GM21381 (cell line): ENCODE results near the gene CCDC74B.
A peak's percentile ranks its signal among the peaks of the same experiment; 100 is the strongest.
"Not testable (repeated sequence)": the region's sequence is repeated elsewhere in the genome, so short reads cannot be mapped to it uniquely, and the experiment has no call there.

Experiments used
- ATAC-seq: cut with Tn5 transposase; IDR thresholded peaks from one replicate; pipeline ENCODE4 v1.9.1; 2021; ENCODE audit warnings: mild to moderate bottlenecking, moderate library complexity; ENCODE audit not compliant: unreplicated experiment

Gene CCDC74B

GRCh38 chr2:130169163-130169562 lies 24.3 kb upstream of the CCDC74B start:
- not testable (repeated sequence) for ATAC-seq

- not testable (repeated sequence) for ATAC-seq
Observed at GRCh38 chr2:130166611-130167010, 21.7 kb upstream of the CCDC74B start.

- no peak for ATAC-seq
Observed at GRCh38 chr2:130165293-130166016, 20.5 kb upstream of the CCDC74B start.

- no peak for ATAC-seq
Observed at GRCh38 chr2:130162968-130163367, 18.1 kb upstream of the CCDC74B start.

DNA sequence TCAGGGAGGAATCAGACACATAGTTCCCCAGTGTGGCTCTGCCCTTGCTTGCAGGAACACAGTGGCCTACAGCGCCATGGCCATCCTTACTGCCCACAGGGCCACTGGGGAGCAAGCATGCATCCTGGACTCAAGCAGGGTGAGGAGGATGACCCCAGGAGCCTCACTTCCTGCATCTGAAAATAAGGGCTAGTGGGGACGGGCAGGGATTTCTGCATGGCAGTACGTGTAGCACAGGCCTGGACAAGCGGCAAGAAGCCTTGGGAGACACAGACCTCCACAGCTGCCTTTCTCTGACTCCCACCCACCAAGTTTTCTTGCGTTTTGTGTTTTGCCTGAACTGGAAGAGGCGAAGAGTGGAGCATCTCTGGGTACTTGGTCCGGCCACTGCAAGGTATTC lies 17.6 kb upstream of the CCDC74B start:
- not testable (repeated sequence) for ATAC-seq

GRCh38 chr2:130160838-130161705 lies 16.2 kb upstream of the CCDC74B start:
- ATAC-seq, result not testable (repeated sequence)

- no peak for ATAC-seq
Observed at GRCh38 chr2:130160131-130160530, 15.2 kb upstream of the CCDC74B start.

GRCh38 chr2:130159376-130159775 lies 14.5 kb upstream of the CCDC74B start:
- ATAC-seq, result not testable (repeated sequence)

DNA sequence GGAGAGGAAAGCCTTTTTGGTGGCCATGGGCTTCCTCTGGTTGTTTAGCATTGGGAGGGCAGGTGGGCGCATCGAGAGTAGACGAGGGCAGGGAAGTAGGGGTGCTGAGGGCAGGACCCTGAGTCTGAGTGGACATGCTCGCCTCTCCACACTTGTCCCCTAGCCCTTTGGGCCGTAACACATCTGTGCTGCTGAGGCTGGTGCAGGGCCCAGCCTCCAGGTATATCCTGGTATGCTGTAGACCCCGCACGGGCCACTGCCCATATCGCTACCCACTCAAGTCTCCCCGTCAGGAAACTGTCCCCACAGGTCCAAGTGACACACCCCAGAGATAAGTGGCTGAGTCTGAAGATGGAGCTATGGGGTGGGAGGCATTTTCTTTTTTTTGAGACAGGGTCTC lies 13.7 kb upstream of the CCDC74B start:
- ATAC-seq, result no peak

- peak; percentile 82 for ATAC-seq
Observed at GRCh38 chr2:130157825-130158514, 13.1 kb upstream of the CCDC74B start.

GRCh38 chr2:130157354-130157753 lies 12.4 kb upstream of the CCDC74B start:
- peak; percentile 38 for ATAC-seq

DNA sequence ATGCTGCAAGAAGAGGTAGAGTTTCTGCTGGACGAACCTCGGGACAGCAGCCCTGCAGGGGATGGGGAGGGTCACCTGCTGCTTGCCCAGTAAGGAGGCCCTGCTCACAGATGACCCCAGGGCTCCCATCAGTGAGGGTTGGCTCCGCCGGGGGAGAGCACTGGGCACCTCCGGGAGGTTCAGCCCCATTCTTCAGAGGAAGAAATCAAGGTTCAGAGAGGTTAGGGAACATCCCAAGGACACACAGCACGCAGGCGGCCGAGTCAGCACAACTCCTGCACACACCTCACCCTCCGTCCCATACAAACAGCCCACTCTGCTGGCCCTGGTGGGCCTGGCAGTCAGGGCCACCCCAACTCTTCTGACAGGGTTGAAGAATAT lies 11.7 kb upstream of the CCDC74B start:
- ATAC-seq, result no peak

GRCh38 chr2:130155956-130156623 lies 11.2 kb upstream of the CCDC74B start:
- not testable (repeated sequence) for ATAC-seq

DNA sequence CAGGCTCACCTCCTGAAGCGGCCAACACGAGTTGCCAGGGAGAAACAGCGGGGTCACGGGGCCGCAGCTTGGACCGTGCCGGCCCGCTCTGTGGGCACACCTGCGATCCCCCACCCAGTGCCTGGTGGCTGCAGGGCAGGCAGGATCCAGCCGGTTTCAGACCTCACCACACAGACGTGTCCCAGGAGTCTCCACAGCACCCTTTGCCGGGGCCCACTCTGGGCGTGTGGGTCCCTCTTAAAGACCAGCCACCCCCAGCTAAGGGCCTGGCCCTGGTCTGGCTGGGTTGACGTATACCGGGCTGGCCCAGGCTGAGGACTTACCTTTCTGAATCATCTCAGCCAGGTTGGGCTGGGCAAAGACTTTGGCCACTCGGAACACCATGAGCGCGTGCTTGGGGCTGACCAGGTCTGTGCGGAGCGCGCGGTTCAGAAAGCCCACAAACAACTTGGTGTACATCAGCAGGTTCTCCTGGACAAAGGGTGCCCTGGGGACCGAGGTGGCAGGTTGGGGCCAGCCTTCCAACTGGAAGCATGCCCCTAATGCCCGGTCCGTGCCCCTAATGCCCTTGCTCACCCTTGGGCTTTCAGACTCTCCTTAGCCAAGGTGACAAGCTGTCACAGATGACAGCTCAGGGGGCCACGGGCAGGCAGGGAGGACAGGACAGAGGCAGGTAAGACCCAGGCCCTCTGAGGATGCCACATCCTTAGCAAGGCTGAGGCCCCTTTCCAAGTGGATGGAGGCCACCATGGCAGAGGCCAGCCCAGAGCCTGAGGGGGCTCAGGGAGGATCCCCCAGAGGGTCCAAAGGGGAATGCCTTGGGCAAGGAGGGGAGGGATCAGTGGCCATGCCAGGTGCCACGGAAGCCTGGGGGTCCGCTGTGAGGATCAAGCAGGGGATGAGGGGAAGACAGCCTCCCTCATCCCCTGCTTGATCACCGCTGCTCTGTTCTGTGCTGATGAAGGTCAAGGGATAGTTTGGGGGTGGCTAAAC lies 10.2 kb upstream of the CCDC74B start:
- no peak for ATAC-seq

- ATAC-seq, result not testable (repeated sequence)
Observed at GRCh38 chr2:130154423-130154770, 9.5 kb upstream of the CCDC74B start.

GRCh38 chr2:130153721-130154422 lies 9.0 kb upstream of the CCDC74B start:
- ATAC-seq, result not testable (repeated sequence)

DNA sequence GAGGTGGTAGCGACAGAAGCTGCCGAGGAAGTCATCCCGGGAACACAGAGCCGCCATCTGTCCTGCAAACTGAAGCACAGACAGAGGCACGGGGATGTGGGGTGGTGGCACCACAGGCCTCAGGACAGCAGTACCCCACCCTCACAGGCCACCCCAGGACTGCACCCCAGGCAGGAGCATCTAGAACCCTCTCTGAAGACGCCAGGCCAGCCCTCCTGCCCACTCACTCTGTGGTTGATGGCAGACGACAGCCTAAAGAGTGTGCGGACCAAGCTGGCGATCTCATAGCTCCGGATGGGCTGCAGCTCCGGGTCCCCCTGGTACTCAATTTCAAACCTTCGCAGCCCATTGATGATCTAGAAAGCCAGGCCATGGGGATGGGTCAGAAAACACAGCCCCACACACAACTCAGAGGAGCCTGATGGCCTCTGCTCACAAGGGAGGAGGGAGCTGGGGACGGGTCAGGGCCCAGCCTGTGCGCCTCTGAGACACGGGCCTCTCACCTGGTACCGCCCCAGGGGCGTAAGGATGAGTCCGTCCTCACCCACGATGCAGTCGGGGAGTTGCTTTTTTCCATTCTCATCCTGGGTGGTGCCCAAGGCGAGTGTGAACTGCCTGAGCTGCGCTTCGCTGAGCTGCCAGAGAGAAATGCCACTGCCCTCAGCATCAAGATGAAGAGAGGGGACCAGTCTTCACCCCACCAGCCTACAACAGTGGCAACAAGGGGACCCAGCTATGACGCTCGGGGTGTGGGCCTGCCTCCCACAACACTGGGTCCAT lies 8.1 kb upstream of the CCDC74B start:
- no peak for ATAC-seq

DNA sequence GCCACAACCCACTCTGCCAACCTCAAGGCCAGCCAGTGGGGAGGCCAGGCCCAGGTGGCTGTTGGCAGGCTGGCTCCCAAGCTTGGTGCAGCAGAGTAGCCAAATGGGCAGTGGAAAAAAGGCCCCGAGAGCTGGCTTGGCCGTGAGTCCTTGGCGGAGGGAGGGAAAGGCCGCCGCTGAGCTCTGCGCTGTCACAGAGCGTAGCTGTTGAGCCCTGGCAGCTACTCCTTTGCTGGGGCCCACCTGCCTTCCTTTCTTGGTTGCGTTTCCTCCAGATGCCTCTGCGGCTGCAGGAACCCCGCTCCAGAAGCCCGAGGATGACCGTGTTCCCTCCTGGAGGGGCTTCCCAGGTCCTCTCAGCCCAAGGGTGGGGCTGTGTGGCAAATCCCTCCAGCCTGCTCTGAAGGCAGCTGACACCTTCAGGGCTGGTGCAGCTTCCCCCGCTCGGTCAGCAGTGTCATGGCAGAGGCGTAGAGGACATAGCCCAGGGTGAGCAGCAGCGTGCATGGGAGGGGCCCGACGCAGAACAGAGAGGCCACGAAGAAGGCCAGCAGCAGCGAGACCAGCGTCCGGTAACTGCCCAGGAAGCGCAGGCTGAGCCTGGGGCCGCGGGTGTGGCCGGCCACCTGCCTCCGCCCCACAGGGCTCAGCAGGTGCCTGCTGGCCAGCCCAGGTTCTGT lies 7.4 kb upstream of the CCDC74B start:
- ATAC-seq, result not testable (repeated sequence)
